ENCODE measurements around the gene ASGR1. TPM values are rescaled to one million over a fixed set of nuclear protein-coding genes. Genes with fewer than 3 reads are reported as not detected.

The ASGR1 gene
- polyA plus RNA-seq, 3 donors: 82.0 to 126 (median 114) TPM

- H3K9ac ChIP-seq (ENCODE audit: insufficient read depth, low read length, poor library complexity, severe bottlenecking): peak overlapping the region; percentile 85
- peak overlapping the region; percentile 52 for H3K4me2 ChIP-seq (replicated peaks; ENCODE audit: extremely low read depth, low read length, poor library complexity, severe bottlenecking)
- Mint-ChIP-seq H3K4me3 (peak overlapping the region; percentile 68 to 81), H3K27me3 (ENCODE audit: low read depth in 3 of 3) (peaks cover 0 to 6% (median 0%) of the 10 kb centered on the region in 3 donors), H3K27ac (peak overlapping the region; percentile 97 to 100 (median 100)), H3K36me3 (no peaks in the 10 kb centered on the region), H3K4me1 (peaks cover 86% of the 10 kb centered on the region), H3K9me3 (peaks cover 0 to 3% (median 0%) of the 10 kb centered on the region in 7 donors)
- DNase-seq: peak; percentile 84 to 92 (median 91)
- H3K27ac ChIP-seq (ENCODE audit: low read depth in 1 of 2, low read length in 2 of 2): peak overlapping the region; percentile 100
- H3K79me2 ChIP-seq (ENCODE audit: insufficient read depth, low read length): peaks cover 16% of the 10 kb centered on the region
- intact Hi-C loops (cut with micrococcal nuclease): loop anchor here (2.0 kb wide), 2 partner anchors 15 to 39 kb away; no protein-coding TSS in a partner anchor
- WGBS (ENCODE audit: insufficient coverage): 0% methylated on average over 14 of the region's 19 CpGs
- H3K4me3 ChIP-seq (replicated peaks in 1 of 3; ENCODE audit: low read depth in 2 of 3, low read length in 3 of 3): peak overlapping the region in 2 of 3 experiments; percentile 18 to 55
- H3K27me3 ChIP-seq (ENCODE audit: control insufficient read depth in 2 of 2, insufficient read depth in 2 of 2, low read length in 2 of 2): no peaks in the 10 kb centered on the region
- no peaks in the 10 kb centered on the region for H4K20me1 ChIP-seq (ENCODE audit: insufficient read depth, low read length)
- H3K36me3 ChIP-seq (replicated peaks in 1 of 2; ENCODE audit: control insufficient read depth in 1 of 2, insufficient read depth in 2 of 2, low read length in 2 of 2): no peaks in the 10 kb centered on the region
- no peaks in the 10 kb centered on the region for H3K9me3 ChIP-seq (replicated peaks in 1 of 2; ENCODE audit: control insufficient read depth in 1 of 2, insufficient read depth in 1 of 2, low read length in 2 of 2)
- peak; percentile 50 for TF ChIP-seq CTCF (IDR thresholded peaks at IDR 0.05)
- H3K4me1 ChIP-seq (ENCODE audit: control insufficient read depth in 1 of 2, insufficient read depth in 2 of 2, low read length in 2 of 2): peaks cover 94 to 98% of the 10 kb centered on the region in 2 donors
- peak overlapping the region; percentile 44 for H2AFZ ChIP-seq (ENCODE audit: insufficient read depth, low read depth, low read length, poor library complexity, severe bottlenecking)
Measured at GRCh38 chr17:7133424-7133823, 45.7 kb downstream of the ASGR1 start.

DNA sequence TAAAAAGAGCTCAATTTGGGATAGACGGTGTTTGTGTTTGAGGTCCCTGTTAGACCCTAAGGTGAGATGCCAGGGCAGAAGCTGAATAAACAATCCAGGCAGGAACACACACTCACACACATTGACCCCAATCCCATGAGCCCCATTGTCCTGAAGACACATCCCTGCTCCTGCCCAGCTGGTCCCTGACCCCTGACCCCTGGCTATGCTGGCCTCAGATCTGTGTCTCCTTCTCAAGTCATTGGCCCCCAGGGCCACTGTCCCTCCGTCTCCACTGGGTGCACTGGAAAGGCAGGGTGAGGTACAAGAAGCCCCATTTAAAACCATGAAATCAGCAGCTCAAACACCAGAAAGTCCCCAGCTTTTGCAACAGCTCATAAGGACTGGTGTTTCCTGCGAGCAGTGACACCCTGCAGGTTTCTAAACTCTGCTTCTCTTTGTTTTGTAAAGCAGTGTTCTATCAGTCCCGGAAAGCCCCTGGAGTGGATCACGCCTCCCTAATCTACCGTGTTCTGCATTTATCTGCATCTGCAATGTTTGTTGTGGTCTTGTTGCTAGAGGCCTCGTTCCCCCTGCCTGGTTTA lies 46.6 kb downstream of the ASGR1 start:
- H3K4me2 ChIP-seq (replicated peaks; ENCODE audit: extremely low read depth, low read length, poor library complexity, severe bottlenecking): peak overlapping the region; percentile 43
- no peaks in the 10 kb centered on the region for H3K36me3 Mint-ChIP-seq
- no peaks in the 10 kb centered on the region for H3K36me3 ChIP-seq (replicated peaks in 1 of 2; ENCODE audit: control insufficient read depth in 1 of 2, insufficient read depth in 2 of 2, low read length in 2 of 2)
- no peaks in the 10 kb centered on the region for H3K27me3 ChIP-seq (ENCODE audit: control insufficient read depth in 2 of 2, insufficient read depth in 2 of 2, low read length in 2 of 2)
- H3K9ac ChIP-seq (ENCODE audit: insufficient read depth, low read length, poor library complexity, severe bottlenecking): peak overlapping the region; percentile 85
- H4K20me1 ChIP-seq (ENCODE audit: insufficient read depth, low read length): no peaks in the 10 kb centered on the region
- peaks cover 0 to 3% (median 0%) of the 10 kb centered on the region in 7 donors for H3K9me3 Mint-ChIP-seq
- H3K27me3 Mint-ChIP-seq (ENCODE audit: low read depth in 3 of 3): peaks cover 0 to 6% (median 0%) of the 10 kb centered on the region in 3 donors
- H3K4me1 Mint-ChIP-seq: peaks cover 85% of the 10 kb centered on the region
- H3K27ac ChIP-seq (ENCODE audit: low read depth in 1 of 2, low read length in 2 of 2): peak overlapping the region; percentile 100
- intact Hi-C loops (cut with micrococcal nuclease): loop anchor here (2.0 kb wide), 2 partner anchors 14 to 38 kb away; no protein-coding TSS in a partner anchor
- H3K27ac Mint-ChIP-seq: peak overlapping the region; percentile 99 to 100 (median 100)
- no peak for TF ChIP-seq CTCF (IDR thresholded peaks at IDR 0.05)
- WGBS (ENCODE audit: insufficient coverage): 0% methylated on average over 2 of the region's 7 CpGs
- peaks cover 90 to 94% of the 10 kb centered on the region in 2 donors for H3K4me1 ChIP-seq (ENCODE audit: control insufficient read depth in 1 of 2, insufficient read depth in 2 of 2, low read length in 2 of 2)
- H3K4me3 Mint-ChIP-seq: peak overlapping the region; percentile 78 to 93
- peak; percentile 96 to 99 (median 98) for DNase-seq
- H3K9me3 ChIP-seq (replicated peaks in 1 of 2; ENCODE audit: control insufficient read depth in 1 of 2, insufficient read depth in 1 of 2, low read length in 2 of 2): no peaks in the 10 kb centered on the region
- H2AFZ ChIP-seq (ENCODE audit: insufficient read depth, low read depth, low read length, poor library complexity, severe bottlenecking): no peak overlapping the region
- H3K79me2 ChIP-seq (ENCODE audit: insufficient read depth, low read length): peaks cover 9% of the 10 kb centered on the region
- peak overlapping the region in 2 of 3 experiments; percentile 13 to 71 for H3K4me3 ChIP-seq (replicated peaks in 1 of 3; ENCODE audit: low read depth in 2 of 3, low read length in 3 of 3)
